Neural progenitor cell (in vitro differentiated cells): ENCODE measurements around the gene ZNF597. TPM values are rescaled to one million over a fixed set of nuclear protein-coding genes. Genes with fewer than 3 reads are reported as not detected.

Experiments used
- DNase-seq: peaks from one replicate; pipeline ENCODE4 v3.0.0-alpha.2; 2016; ENCODE audit warnings: low spot score
- H2AFZ ChIP-seq: fragments of 200-600 bp; sonication (generic); replicated peaks from 2 replicates; pipeline ENCODE4 v1.6.1; 2016; ENCODE audit warnings: antibody characterized with exemption
- H3F3A ChIP-seq: fragments of 200-600 bp; sonication (generic); 2 replicates; pipeline ENCODE4 v1.6.1; 2016; ENCODE audit warnings: antibody characterized with exemption, low read depth
- H3K27ac ChIP-seq: fragments of 200-600 bp; sonication (generic); 2 replicates; pipeline ENCODE4 v1.5.1; 2016; ENCODE audit warnings: mild to moderate bottlenecking
- H3K27me3 ChIP-seq: fragments of 200-600 bp; sonication (generic); 2 replicates; pipeline ENCODE4 v1.6.1; 2016; ENCODE audit warnings: mild to moderate bottlenecking, moderate library complexity
- H3K36me3 ChIP-seq: fragments of 200-600 bp; sonication (generic); 2 replicates; pipeline ENCODE4 v1.5.1; 2016
- H3K4me1 ChIP-seq: fragments of 200-600 bp; sonication (generic); 2 replicates; pipeline ENCODE4 v1.6.1; 2016; ENCODE audit warnings: mixed run types
- H3K4me2 ChIP-seq: fragments of 200-600 bp; sonication (generic); 2 replicates; pipeline ENCODE4 v1.6.1; 2016
- H3K4me3 ChIP-seq: fragments of 200-600 bp; sonication (generic); 2 replicates; pipeline ENCODE4 v1.5.1; 2016
- H3K79me2 ChIP-seq: fragments of 200-600 bp; sonication (generic); 2 replicates; pipeline ENCODE4 v1.6.1; 2016; ENCODE audit warnings: low read depth
- H3K9ac ChIP-seq: fragments of 200-600 bp; sonication (generic); 2 replicates; pipeline ENCODE4 v1.6.1; 2016
- H3K9me3 ChIP-seq: fragments of 200-600 bp; sonication (generic); 2 replicates; pipeline ENCODE4 v1.5.1; 2016; ENCODE audit warnings: low read depth
- H4K20me1 ChIP-seq: fragments of 200-600 bp; sonication (generic); 2 replicates; pipeline ENCODE4 v1.6.1; 2016; ENCODE audit warnings: low read depth
- H3K27ac Mint-ChIP-seq: 3 replicates; pipeline ENCODE4 v1.8.0; 2021; ENCODE audit warnings: mixed read lengths
- H3K27me3 Mint-ChIP-seq: 2 replicates; pipeline ENCODE4 v1.8.0; 2022; ENCODE audit warnings: low read depth, mild to moderate bottlenecking, inconsistent platforms, moderate library complexity, mixed read lengths; ENCODE audit not compliant: insufficient read depth
- H3K36me3 Mint-ChIP-seq: 3 replicates; pipeline ENCODE4 v1.8.0; 2021; ENCODE audit warnings: mixed read lengths
- H3K4me1 Mint-ChIP-seq: 3 replicates; pipeline ENCODE4 v1.8.0; 2021; ENCODE audit warnings: mixed read lengths
- H3K4me3 Mint-ChIP-seq: 3 replicates; pipeline ENCODE4 v1.8.0; 2021; ENCODE audit warnings: mild to moderate bottlenecking, moderate library complexity, mixed read lengths
- H3K9me3 Mint-ChIP-seq: 3 replicates; pipeline ENCODE4 v1.8.0; 2020; ENCODE audit warnings: mixed read lengths
- CTCF ChIP-seq: fragments of 200-600 bp; sonication (generic); IDR thresholded peaks from 2 replicates; pipeline ENCODE4 v1.5.1; 2017; ENCODE audit warnings: antibody characterized with exemption, mild to moderate bottlenecking
- EZH2 ChIP-seq: fragments of 200-600 bp; sonication (generic); IDR thresholded peaks from 2 replicates; pipeline ENCODE4 v1.6.1; 2017; ENCODE audit warnings: antibody characterized with exemption, mild to moderate bottlenecking, moderate library complexity
- EZH2phosphoT487 ChIP-seq: fragments of 200-600 bp; sonication (generic); IDR thresholded peaks from 2 replicates; pipeline ENCODE4 v1.6.1; 2017; ENCODE audit warnings: antibody characterized with exemption
- total RNA-seq: library from RNA; depleted of rRNA; stranded (reverse); fragments of >200 nt; gene quantifications from 2 replicates; pipeline ENCODE4 v1.2.3, GENCODE V29; 2015; ENCODE audit warnings: low replicate concordance

ZNF597 gene
- total RNA-seq, 1 donor from 2014 or later, result 1.4 TPM

DNA sequence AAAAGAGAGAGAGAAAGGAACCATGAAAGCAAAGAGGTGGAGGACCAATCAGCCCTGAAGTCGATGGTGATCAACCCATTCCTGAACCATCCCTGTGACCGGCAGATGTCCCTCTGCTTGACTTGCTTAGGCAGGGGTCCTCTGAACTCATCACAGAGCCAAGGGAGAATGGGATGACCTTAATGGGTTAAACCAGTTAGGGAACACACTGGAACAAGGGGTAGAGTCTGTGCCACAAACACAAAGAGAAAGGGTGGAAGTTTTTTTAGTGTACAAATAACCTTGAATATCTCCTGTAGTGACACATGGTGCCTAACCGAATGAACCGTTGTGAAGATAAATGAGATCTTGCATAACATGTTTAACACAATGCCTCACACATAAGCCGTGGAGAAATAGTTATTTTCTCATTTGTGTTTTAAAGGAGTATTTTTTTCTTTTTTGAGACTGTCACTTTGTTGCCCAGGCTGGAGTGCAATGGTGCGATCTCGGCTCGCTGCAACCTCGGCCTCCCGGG, 11.4 kb upstream of the ZNF597 start:
- Histone ChIP-seq H3K27me3 (no peaks in the 10 kb centered on the region), H2AFZ (no peak overlapping the region), H4K20me1 (peaks cover 10% of the 10 kb centered on the region), H3K9me3 (no peaks in the 10 kb centered on the region), H3K4me3 (no peak overlapping the region), H3K4me2 (no peak overlapping the region), H3F3A (peaks cover 27% of the 10 kb centered on the region), H3K27ac (no peak overlapping the region), H3K9ac (no peak overlapping the region), H3K4me1 (peaks cover 13% of the 10 kb centered on the region), H3K79me2 (peaks cover 15% of the 10 kb centered on the region), H3K36me3 (no peaks in the 10 kb centered on the region)
- TF ChIP-seq EZH2phosphoT487, result no peak
- TF ChIP-seq CTCF, result no peak
- TF ChIP-seq EZH2, result no peak
- Mint-ChIP-seq H3K4me1 (peaks cover 17% of the 10 kb centered on the region), H3K27ac (no peak overlapping the region), H3K4me3 (no peak overlapping the region), H3K9me3 (no peaks in the 10 kb centered on the region), H3K27me3 (peaks cover 5% of the 10 kb centered on the region), H3K36me3 (peaks cover 4% of the 10 kb centered on the region)
- no peak for DNase-seq

- H3K9me3 ChIP-seq, result no peaks in the 10 kb centered on the region
- H3K4me3 ChIP-seq, result no peak overlapping the region
- peaks cover 4% of the 10 kb centered on the region for H4K20me1 ChIP-seq
- H3K4me2 ChIP-seq, result no peak overlapping the region
- peaks cover 7% of the 10 kb centered on the region for H3K4me1 ChIP-seq
- no peak overlapping the region for H2AFZ ChIP-seq
- H3K4me1 Mint-ChIP-seq, result peaks cover 11% of the 10 kb centered on the region
- no peak overlapping the region for H3K4me3 Mint-ChIP-seq
- H3K27ac Mint-ChIP-seq, result no peak overlapping the region
- no peak for DNase-seq
- peaks cover 5% of the 10 kb centered on the region for H3K27me3 Mint-ChIP-seq
- H3F3A ChIP-seq, result peaks cover 21% of the 10 kb centered on the region
- TF ChIP-seq EZH2phosphoT487 (no peak), CTCF (no peak), EZH2 (no peak)
- no peak overlapping the region for H3K27ac ChIP-seq
- H3K79me2 ChIP-seq, result peaks cover 9% of the 10 kb centered on the region
- no peaks in the 10 kb centered on the region for H3K36me3 ChIP-seq
- no peak overlapping the region for H3K9ac ChIP-seq
- H3K36me3 Mint-ChIP-seq, result peaks cover 6% of the 10 kb centered on the region
- H3K27me3 ChIP-seq, result no peaks in the 10 kb centered on the region
- H3K9me3 Mint-ChIP-seq, result no peaks in the 10 kb centered on the region
These were observed 10.8 kb upstream of the ZNF597 start for GRCh38 chr16:3454093-3454492.

GRCh38 chr16:3444032-3444388, 706 bp upstream of the ZNF597 start:
- peaks cover 36% of the 10 kb centered on the region for H3K36me3 Mint-ChIP-seq
- H3K4me3 ChIP-seq, result peak overlapping the region; percentile 76
- peak overlapping the region; percentile 99 for H3K4me3 Mint-ChIP-seq
- DNase-seq, result peak; percentile 49
- no peaks in the 10 kb centered on the region for H3F3A ChIP-seq
- H3K27me3 ChIP-seq, result no peaks in the 10 kb centered on the region
- H3K4me1 ChIP-seq, result no peaks in the 10 kb centered on the region
- H3K79me2 ChIP-seq, result peaks cover 27% of the 10 kb centered on the region
- H3K36me3 ChIP-seq, result peaks cover 4% of the 10 kb centered on the region
- no peak overlapping the region for H3K27ac ChIP-seq
- H3K4me2 ChIP-seq, result peak overlapping the region; percentile 86
- peak overlapping the region; percentile 97 for H3K27ac Mint-ChIP-seq
- H3K4me1 Mint-ChIP-seq, result peaks cover 9% of the 10 kb centered on the region
- H4K20me1 ChIP-seq, result no peaks in the 10 kb centered on the region
- no peak overlapping the region for H2AFZ ChIP-seq
- peaks cover 23% of the 10 kb centered on the region for H3K9me3 Mint-ChIP-seq
- peaks cover 4% of the 10 kb centered on the region for H3K27me3 Mint-ChIP-seq
- peaks cover 6% of the 10 kb centered on the region for H3K9me3 ChIP-seq
- H3K9ac ChIP-seq, result peak overlapping the region; percentile 84
- TF ChIP-seq CTCF, result no peak
- no peak for TF ChIP-seq EZH2
- TF ChIP-seq EZH2phosphoT487, result no peak
